GM19463 (cell line): ENCODE measurements around the gene GPAT3.
"Not testable (repeated sequence)": the region's sequence is repeated elsewhere in the genome, so short reads cannot be mapped to it uniquely, and the experiment has no call there.

Experiments
- ATAC-seq: cut with Tn5 transposase; IDR thresholded peaks from one replicate; pipeline ENCODE4 v1.9.1; 2021; ENCODE audit warnings: mild to moderate bottlenecking, moderate library complexity; ENCODE audit not compliant: unreplicated experiment

The GPAT3 gene

DNA sequence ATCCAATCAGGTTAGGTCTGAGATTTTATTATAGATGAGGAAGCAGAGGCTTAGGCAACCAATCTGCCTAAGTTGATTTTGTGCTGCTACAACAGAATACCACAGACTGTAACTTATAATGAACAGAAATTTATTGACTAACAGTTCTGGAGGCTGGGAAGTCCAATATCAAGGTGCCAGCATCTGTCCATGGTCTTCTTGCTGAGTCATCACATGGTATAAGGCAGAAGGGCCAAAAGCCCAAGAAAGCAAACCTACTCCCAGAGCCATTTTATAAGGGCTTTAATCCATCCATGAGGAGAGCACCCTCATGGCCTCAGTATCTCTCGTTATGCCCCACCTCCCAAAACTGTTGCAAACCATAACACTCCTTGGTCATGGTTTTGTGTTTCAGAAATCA lies 55.8 kb downstream of the GPAT3 start:
- ATAC-seq: no peak

GRCh38 chr4:83599183-83599582 lies 63.3 kb downstream of the GPAT3 start:
- peak; percentile 65 for ATAC-seq

- ATAC-seq: no peak
Observed at GRCh38 chr4:83603129-83603528, 67.2 kb downstream of the GPAT3 start.

- no peak for ATAC-seq
Observed at GRCh38 chr4:83604321-83604720, 68.4 kb downstream of the GPAT3 start.

- ATAC-seq: no peak
Observed at GRCh38 chr4:83605210-83605609, 69.3 kb downstream of the GPAT3 start.

DNA sequence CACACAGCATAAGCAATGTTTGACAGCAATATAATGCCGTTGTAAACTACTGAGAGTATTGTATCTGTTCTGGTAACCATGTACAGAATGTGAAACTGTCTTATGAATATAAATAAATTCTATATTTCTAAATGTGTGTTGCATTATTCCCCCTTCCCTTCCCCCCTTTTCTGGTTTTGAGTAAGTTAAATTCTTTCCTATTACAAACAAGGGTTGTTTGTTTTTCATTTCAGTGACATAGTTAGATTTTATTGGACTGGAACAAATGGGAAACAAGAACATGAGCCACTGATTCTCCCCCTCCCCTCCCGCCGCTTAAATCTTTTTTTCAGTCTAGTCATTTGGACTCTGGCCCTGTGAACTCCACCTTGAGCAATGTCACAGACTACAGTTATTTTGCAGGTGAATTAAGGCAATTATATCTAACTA lies 69.8 kb downstream of the GPAT3 start:
- ATAC-seq: no peak

DNA sequence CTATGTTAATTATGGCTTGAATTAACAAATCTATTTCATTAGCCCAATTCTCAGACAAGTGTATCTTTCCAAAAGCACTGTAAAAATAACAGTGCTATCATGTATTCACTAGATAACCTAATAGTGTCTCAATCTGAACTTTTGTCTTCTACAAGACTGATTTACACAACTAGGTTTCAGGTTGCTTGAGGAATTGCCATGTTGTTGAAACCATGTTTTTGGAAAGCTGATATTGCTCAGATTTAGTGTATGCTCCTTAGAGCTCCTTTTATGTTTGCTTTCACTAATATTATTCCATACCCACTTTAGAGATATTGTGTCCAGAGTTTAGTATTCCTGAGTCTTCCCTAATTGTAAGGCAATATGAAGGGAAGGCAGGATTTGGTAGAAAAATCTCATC lies 70.6 kb downstream of the GPAT3 start:
- ATAC-seq: no peak

- no peak for ATAC-seq
Observed at GRCh38 chr4:83606898-83607297, 71.0 kb downstream of the GPAT3 start.

GRCh38 chr4:83609365-83609764 lies 73.5 kb downstream of the GPAT3 start:
- no peak for ATAC-seq

GRCh38 chr4:83610729-83611128 lies 74.8 kb downstream of the GPAT3 start:
- no peak for ATAC-seq

GRCh38 chr4:83613023-83613422 lies 77.1 kb downstream of the GPAT3 start:
- no peak for ATAC-seq

- ATAC-seq: no peak
Observed at GRCh38 chr4:83613994-83614393, 78.1 kb downstream of the GPAT3 start.

GRCh38 chr4:83616252-83616651 lies 80.3 kb downstream of the GPAT3 start:
- no peak for ATAC-seq

DNA sequence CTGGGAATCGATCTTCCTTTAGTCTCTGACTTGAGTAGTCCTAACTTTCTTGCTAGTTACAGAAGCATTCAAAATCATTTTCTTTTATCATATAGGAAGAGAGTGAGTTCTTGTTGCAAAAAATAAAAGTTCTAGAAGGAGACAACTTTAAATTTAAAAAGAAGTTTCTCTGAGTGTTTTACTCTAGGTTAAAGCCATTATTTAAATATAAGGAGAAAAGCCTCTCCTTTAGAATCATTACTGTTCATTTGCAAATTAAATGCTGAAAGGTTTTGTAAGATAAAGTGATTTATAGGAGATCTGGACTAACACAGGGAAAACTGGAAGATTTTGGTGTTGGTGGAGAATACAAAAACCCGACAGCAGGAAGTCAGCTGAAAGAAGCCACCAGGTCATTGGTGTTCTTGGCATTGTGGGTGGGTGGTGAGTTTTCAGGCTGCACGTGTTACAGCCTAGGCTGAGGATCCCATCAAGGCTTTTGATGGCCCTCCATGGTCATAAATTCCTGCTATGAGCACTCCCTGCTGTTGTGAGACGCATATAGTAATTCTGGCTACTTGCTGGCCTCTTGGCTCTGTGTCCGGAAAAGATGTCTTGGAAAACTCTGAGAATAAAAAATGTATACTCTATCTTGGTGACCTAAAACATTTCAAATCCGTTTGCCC lies 81.6 kb downstream of the GPAT3 start:
- no peak for ATAC-seq

DNA sequence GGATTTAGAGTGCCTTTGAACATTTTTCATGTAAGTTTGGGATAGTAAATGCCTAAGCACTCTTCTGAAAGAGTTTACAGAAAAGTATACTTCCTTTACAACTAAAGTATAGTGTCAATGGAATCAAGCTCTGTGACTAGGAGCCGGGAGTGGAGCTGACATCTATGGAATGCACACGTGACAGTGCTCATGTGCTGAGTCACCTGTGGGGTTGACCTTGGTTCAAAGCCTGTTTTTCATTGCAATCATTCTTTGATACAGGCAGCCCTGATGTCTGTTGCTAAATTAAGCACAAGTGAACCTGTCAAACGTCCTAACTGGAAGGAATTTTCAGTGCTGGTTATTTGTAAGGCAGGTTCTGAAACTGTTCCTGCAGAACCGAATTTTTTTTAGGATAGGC lies 82.5 kb downstream of the GPAT3 start:
- ATAC-seq: no peak

GRCh38 chr4:83618991-83619645 lies 83.2 kb downstream of the GPAT3 start:
- ATAC-seq: no peak

- not testable (repeated sequence) for ATAC-seq
Observed at GRCh38 chr4:83622127-83622526, 86.2 kb downstream of the GPAT3 start.

- no peak for ATAC-seq
Observed at GRCh38 chr4:83625821-83626220, 89.9 kb downstream of the GPAT3 start.

DNA sequence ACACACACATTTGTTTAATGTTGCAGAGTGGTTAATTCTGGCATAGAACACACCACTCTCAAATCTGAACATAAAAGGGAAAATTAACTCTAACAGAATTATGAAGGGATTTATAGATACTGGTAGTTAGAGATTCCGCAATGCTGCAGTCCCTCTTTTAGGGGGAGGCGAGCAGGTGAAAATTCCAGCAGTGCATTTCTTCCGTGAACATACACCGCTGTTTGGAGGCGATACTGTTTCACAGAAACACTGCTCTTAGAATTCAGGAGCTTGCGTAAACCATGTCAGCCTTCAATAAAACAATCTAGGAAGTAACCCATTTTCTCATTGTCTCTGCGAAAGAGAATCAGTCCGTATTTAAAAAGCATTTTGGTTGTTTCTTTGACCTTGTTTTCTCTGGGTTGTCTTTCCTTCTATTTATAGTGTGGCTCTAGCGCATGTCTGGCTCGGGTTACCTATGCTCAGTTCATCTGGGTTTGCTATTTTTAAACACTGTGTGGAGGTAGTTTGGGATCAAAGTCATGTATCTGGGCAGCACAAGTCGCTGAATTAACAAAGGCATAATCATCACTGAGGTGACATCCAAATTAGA lies 90.4 kb downstream of the GPAT3 start:
- no peak for ATAC-seq

DNA sequence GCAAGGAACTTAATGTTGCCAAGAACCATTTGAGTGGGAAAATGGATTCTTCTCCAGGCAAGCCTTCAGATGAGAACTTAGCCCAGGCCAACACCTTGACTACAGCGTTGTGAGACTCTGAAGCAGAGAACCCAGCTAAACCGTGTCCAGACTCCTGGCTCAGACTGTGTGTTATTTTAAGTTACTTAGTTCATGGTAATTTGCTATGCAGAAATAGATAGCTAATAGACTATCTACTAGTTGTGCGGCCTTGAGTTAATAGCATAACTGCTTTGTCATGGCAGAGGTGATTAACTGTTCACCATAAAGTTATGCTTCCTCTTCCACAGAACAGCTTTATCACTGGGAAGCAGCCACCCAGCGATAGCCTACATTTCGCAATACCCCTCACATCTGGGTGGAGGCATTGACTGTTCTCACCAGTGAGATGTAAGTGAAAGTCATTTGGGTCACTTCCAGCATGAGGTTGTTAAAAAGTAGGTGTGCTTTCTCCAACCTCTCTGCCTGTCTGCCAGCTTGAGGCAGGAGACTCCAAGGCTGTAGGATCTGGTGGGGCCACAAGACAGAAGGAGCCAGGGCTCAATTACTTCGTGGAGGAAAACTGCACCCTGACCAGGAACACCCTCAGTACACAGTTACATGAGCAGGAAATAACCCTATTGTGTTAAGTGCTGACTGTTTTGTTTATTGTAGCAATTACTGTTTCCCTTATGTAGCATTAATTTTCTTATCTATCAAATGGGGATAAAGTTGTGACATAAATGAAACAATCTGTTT lies 94.2 kb downstream of the GPAT3 start:
- ATAC-seq: no peak

- no peak for ATAC-seq
Observed at GRCh38 chr4:83631066-83631465, 95.2 kb downstream of the GPAT3 start.

GRCh38 chr4:83636930-83637329 lies 101.0 kb downstream of the GPAT3 start:
- no peak for ATAC-seq
